Glomerular visceral epithelial cell (primary cell): ENCODE results near the gene NHLRC4.

ENCODE experiments used
- DNase-seq: peaks from one replicate; pipeline ENCODE4 v3.0.0-alpha.2; 2016; ENCODE audit errors: extremely low spot score

NHLRC4 gene, protein sequence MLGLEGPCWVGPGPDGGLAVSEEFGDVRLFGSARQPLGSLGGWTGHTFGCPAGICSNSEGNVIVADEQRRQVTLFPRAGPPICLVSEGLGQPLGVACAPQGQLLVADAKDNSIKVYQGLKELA

DNA sequence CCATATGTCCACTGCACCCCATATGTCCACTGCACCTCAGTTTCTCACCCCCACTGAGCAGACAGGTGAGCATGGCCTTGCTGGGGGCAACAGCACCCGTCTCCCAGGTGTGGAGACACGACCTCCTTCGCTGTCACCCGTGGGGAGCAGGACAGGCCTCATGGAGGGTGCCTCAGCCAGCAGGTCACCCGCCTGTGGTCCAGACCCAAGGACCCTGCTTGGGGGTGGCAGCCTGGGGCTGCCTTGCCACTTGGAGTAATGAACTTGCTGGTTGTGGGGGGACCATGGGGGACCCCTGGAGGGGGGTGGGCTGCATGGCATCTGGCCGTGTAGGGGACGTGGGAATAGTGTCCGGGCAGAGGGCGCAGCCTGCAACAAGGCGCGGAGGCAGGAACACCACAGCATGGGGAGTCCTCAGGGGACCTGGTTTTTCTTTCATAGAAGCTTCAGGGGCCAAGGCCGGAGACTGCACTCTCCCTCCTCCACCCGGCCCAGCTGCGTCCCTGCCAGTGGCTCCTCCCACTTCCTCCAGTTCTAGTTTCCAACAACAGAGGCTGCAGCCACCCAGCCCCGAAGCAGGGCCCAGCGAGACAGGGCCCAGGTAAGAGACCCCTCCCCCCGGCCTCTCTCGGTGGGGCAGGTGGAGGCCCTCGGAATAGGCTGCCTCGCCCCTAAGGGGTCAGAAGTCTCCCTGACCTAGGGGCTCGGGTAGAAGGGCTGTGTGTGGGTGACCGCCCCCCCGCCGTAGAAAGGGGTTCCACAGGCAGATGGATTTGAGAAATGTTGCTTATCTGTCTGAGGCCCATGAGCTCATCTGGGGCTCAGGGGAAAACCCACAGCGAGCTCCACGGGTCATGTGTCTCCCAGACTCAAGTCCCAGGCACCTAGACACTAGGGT lies at the start of gene NHLRC4:
TSS of gene NHLRC4 (plus strand) at position 531 of the 898 bp plus-strand sequence. CDS start 1,043 bp downstream, outside the sequence.
- DNase-seq: no peak

GRCh38 chr16:518858-519257 lies 47.9 kb upstream of the NHLRC4 start:
- DNase-seq: no peak

GRCh38 chr16:519425-519824 lies 47.4 kb upstream of the NHLRC4 start:
- DNase-seq: no peak

DNA sequence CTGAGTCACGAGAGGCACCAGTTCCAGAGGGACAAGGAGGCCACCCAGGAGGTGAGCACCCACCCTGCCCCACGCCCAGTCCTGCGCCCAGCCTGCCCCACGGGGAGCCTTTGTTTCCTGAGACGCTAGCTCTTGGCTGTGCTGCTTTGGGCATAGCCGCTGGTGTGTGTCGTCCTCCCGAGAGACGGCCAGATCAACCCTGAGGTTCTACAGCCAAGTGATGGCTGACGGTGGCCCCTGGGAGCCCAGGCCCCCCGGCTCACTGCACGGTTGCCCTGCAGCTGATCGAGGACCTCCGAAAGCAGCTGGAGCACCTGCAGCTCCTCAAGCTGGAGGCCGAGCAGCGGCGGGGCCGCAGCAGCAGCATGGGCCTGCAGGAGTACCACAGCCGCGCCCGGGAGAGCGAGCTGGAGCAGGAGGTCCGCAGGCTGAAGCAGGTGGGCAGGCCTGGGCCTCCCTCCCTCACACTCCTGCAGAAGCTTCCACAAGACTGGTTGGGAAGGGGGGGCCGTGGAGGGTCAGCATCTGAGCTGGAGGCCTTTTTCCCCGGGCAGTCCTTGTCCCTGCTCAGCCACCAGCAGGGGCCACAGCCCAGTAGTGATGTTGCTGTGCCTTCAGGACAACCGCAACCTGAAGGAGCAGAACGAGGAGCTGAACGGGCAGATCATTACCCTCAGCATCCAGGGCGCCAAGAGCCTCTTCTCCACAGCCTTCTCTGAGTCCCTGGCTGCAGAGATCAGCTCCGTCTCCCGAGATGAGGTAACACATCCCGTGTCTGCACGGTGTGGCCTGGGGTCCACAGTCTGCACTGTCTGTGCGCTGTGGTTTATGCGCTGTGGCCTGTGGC lies 46.7 kb upstream of the NHLRC4 start:
- no peak for DNase-seq

DNA sequence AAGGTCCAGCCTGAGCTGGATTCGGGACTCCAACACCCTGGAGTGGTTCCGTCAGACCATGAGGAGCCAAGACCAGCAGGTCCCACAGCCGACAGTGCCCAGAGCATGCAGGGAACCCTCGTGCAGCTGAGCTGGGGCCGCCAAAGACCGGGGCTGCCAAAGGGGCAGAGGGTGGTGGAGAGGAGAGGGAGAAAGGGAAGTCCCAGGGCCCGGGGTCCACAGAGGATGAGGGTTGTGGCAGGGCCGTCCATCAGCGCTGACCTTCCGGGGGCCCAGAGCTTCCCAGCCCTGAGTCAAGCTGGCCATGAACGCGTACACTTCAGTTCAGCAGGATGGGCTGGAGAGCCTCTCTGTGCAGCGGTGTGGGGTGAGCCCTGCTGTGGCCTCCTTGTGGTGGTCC lies 46.0 kb upstream of the NHLRC4 start:
- no peak for DNase-seq

DNA sequence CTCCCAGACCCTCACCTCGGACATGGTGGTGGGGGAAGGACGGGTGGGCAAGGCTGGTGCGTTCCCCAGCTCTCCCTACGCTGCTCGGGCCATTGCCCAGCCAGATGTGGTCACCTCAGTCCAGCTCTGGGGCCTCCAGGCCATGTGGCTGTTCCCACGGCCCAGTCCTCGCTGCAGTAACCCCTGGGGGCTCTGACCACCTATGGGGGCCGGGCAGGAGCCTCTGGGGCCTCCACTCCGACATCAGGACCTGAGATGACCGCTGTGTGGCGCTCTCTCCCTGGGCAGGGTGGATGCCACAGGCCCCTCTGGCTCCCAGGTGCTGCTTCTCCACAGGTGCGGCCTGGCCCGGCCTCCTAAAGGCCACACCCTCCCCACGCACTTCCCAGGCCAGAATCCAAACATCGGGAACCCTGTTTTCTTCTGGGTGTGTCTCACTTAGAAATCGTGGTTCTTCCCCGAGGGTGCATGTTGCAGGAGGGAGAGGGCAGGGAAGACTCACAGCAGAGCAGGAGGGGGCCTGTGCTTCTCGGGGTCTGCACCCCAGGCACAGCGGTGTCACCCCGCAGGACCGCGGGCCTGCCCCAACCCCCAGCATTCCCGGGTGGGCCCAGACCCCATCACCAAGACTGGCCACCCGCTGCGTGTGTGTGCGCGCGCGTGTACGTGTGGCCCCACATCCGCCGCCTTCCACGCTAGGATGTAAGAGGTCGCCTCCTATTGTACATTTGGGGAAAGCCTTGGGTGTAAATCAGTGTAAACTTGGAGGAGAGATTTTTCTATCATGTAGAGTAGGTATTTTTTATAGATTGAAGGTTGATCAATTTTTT lies 45.2 kb upstream of the NHLRC4 start:
- no peak for DNase-seq

GRCh38 chr16:522320-523096 lies 44.3 kb upstream of the NHLRC4 start:
- no peak for DNase-seq

- no peak for DNase-seq
These were observed 43.6 kb upstream of the NHLRC4 start for GRCh38 chr16:523097-523741.

GRCh38 chr16:524274-525040 lies 42.3 kb upstream of the NHLRC4 start:
- DNase-seq: no peak

- DNase-seq: no peak
These were observed 41.7 kb upstream of the NHLRC4 start for GRCh38 chr16:525123-525519.

DNA sequence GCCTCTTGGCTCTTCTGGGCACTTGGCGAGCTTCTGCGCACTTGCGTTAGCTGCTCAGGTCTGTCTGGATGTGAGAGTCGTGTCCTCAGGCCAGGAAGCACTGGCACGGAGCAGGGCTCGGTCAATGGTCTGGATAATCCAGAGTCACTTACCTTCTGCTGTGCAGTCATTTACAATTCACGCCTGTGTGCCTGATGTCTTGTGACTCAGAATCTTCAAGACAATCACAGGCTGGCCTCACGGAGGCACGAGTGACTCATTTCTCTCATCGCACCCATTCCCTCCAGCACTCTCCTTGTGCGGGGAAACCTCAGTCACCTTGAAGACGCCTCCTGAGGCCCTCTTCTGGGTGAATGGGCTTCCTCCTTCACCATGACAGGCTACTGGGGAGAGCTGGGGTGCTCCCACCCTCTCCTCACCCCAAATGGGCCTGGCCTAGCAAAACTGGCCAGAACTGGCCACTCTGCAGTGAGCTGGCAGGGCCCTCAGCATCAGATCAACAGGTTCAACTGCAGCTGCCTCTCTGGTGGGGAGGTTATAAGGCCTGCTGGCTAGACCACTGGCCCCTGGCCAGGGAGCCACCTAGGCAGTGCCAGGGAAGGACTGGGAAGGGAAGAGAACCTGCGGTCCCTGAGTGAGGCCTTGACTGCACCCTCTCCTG lies 41.2 kb upstream of the NHLRC4 start:
- DNase-seq: peak; percentile 90

DNA sequence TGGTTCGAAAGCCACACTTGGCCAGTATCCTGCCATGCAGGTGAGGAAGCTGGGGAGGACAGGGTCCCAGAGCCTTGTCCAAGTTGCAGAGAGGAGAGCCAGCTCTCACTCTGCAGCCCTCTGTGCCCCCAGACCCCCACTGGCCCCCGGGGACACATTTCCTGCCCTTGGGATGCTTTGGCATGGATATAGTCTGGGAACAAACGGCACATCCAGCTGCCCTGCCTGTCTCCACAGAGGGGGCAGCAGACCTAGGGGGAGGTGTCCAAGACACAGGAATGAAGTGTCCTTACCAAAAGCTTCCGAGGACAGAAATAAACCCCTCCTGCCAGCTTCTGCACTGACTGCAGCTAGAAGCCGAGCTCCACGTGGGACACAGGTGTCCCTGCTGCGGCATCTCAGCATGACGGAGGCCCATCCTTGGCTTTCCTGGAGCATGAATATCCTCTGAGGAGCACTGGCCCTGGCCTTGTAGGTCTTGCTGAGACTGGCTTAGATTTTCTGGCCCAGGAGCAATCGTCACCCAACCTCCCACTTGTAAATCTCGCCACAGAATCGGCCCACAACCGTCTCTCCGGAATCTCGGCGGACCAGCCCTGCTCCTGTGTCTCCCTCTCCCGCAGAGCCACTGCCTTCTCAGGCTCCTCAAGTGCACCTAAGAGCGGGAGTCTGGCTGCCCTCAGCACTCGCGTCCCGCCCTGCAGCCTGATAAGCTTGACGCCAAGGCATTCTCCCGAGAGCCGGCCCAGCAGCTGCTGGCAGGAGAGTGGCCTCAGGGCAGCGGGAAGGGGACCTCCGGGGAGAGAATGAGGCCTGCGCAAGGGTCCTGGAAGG lies 40.4 kb upstream of the NHLRC4 start:
- DNase-seq: peak; percentile 26

DNA sequence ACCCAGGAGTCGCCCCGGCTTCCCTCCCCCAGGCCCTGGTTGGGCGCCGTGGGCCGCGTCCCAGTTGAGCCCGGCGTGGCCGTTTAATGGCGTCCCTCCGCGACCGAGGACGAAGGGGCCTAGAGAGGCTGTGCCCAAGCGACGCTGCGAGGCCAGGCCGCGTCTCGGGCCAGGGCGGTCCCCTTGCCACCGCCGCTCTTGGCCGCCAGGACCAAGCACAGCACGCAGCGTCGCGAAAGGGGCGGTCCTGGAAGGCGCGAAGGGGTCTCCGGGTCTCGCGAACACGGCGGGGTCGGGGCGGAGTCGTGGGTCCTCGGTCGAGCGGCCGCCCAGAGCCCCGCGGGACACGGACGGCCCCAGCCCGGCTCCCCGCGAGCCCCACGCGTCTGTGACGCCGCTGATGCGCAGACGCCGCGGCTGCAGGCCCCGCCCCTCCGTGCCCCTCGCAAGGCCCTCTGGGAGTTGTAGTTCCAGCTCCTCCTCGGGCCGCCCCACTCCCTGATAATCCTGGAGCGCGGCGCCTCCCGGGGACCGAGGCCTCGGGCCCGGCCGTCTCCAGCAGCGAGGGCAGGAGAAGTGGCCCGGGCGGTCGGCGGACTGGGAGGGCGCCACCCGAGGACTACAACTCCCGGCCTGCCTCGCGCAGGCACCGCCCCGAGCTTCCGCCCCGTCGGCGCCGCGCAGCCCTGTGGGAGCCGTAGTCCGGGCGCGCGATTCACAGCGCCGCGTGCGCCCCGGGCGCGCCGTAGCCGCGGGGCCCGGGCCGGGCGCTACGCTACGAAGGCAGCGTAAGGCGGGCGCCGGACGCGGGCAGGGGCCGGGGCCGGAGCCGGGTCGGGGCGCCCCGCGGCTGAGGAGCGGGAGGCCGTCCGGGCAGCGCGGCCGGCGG lies 39.5 kb upstream of the NHLRC4 start, which contains the start of gene CAPN15:
TSS of gene CAPN15 (plus strand) at position 698 of the 889 bp plus-strand sequence. CDS start 19,127 bp downstream, outside the sequence.
- DNase-seq: peak; percentile 87

- peak; percentile 70 for DNase-seq
These were observed 38.4 kb upstream of the NHLRC4 start for GRCh38 chr16:528111-529011.

DNA sequence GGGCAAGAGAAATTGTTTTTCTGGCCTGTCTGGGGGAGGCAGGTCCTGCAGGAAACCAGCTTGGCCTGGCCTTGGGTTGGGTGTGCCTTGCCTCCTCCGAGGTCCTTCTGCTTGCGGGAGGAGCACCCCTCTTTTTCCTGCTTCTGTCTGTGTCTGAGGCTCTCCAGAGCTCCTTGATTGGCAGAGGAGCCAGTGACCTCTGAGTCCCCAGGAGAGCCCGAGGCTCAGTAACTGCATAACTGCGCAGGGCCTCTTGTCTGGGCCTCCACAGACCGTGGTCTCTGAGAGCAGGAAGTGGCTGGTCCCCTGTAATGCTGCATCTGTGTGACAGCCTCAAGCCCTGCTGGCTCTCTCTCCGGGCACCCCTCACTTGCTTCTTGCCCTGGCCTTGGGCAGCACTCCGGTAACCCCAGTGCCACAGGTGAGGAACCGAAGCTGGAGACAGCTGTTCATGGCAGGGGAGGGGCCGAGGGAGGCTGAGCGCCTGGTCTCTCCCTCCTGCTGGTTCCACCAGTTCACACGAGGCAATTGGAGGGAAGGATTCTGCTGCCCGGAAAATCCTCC lies 37.7 kb upstream of the NHLRC4 start:
- no peak for DNase-seq
